Measurements from ENCODE around the gene HAVCR1. TPM values are rescaled to one million over a fixed set of nuclear protein-coding genes. Genes with fewer than 3 reads are reported as not detected.

Gene HAVCR1
- not detected for total RNA-seq (2021; ENCODE audit: unreplicated experiment)
- polyA plus RNA-seq (2012): 0.08 TPM in 1 of 2 replicates, not detected in the other
- percentile 11 among the genes with signal in this experiment for Bru-seq, nascent RNA
- percentile 11 among the genes with signal in this experiment for BruChase-seq, experiment 1, labeled RNA remaining after a 6-hour chase
- percentile 5 among the genes with signal in this experiment for BruChase-seq, experiment 2, labeled RNA remaining after a 2-hour chase
- long read RNA-seq: 0 reads

DNA sequence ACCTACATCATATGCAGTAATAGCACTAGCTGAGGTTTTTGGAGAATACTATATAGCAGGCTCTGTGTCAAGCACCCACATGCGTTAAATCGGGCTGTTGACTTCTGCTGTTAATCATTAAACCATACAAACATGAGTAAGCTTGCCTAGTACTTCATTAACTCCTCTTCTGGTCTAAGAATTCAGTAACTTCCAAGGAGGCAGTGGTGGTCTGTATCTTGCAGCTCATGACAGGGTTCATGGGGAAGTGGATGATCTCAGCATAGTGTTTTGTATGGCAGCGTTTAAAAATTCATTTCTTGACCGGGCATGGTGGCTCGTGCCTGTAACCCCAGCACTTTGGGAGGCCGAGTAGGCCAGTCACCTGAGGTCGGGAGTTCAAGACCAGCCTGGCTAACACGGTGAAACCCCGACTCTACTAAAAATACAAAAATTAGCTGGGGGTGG lies at the start of gene HAVCR1:
Gene HAVCR1, minus strand, starts transcription at position 24 of the 447 bp plus-strand sequence. CDS start 1,173 bp downstream, outside the sequence.
- no peak for TF ChIP-seq POLR2A (IDR thresholded peaks at IDR 0.05; ENCODE audit: borderline replicate concordance, extremely low read depth, insufficient read depth, insufficient read length)
- no peak for TF ChIP-seq CEBPB (IDR thresholded peaks at IDR 0.05; ENCODE audit: low read depth)
- TF ChIP-seq ZNF274 (IDR thresholded peaks at IDR 0.05; ENCODE audit: low read depth, low read length): no peak
- TF ChIP-seq SRF (IDR thresholded peaks at IDR 0.05; ENCODE audit: low read depth): no peak
- no peak for TF ChIP-seq RAD21 (IDR thresholded peaks at IDR 0.05; ENCODE audit: low read depth)
- TF ChIP-seq EZH2 (IDR thresholded peaks at IDR 0.05): no peak
- no peak for TF ChIP-seq TCF7L2 (IDR thresholded peaks at IDR 0.05; ENCODE audit: borderline replicate concordance, extremely low read depth, insufficient read depth, insufficient read length)
- TF ChIP-seq MAX (IDR thresholded peaks at IDR 0.05): no peak
- TF ChIP-seq CBX3 (IDR thresholded peaks at IDR 0.05; ENCODE audit: low read depth): no peak
- no peak for TF ChIP-seq POLR2AphosphoS5 (IDR thresholded peaks at IDR 0.05; ENCODE audit: low read depth, low read length)
- TF ChIP-seq ZFX (IDR thresholded peaks at IDR 0.05): no peak
- TF ChIP-seq EZH2phosphoT487 (IDR thresholded peaks at IDR 0.05; ENCODE audit: borderline replicate concordance): no peak
- no peak within 1 kb of the TSS for H3K9ac ChIP-seq (ENCODE audit: low read length)
- intact Hi-C loops (cut with micrococcal nuclease): no loop called here
- ChIA-PET RAD21 (ENCODE audit: low non-redundant PET in 1 of 2, low total read pairs in 2 of 2, uncharacterized antibody in 2 of 2, unreplicated experiment in 2 of 2) (no interaction called here), CTCF (no interaction called here), POLR2A (no interaction called here)
- BruUV-seq (replicated peaks): no TSS peak
- no peak within 1 kb of the TSS for H2AFZ ChIP-seq (ENCODE audit: low read depth, low read length, poor library complexity, severe bottlenecking)
- H3K4me1 ChIP-seq (ENCODE audit: control insufficient read depth in 1 of 2, insufficient read depth in 2 of 2, low read length in 2 of 2): peaks cover 0 to 7% of the 10 kb centered on the region in 2 experiments; a peak in 2 of 4 replicates
- ATAC-seq: no peak
- H4K20me1 ChIP-seq (ENCODE audit: insufficient read depth): no peaks in the 10 kb centered on the region
- no peaks in the 10 kb centered on the region for H3K9me3 ChIP-seq (ENCODE audit: control insufficient read depth in 1 of 2, insufficient read depth in 1 of 2, low read depth in 1 of 2, low read length in 2 of 2)
- no peak within 1 kb of the TSS for H3K27ac ChIP-seq (ENCODE audit: low read depth, low read length)
- no peaks in the 10 kb centered on the region for H3K27me3 ChIP-seq (ENCODE audit: insufficient read depth, low read length)
- no peak within 1 kb of the TSS for H3K4me3 ChIP-seq (replicated peaks in 1 of 2; ENCODE audit: low read depth in 1 of 2, low read length in 2 of 2)
- no peaks in the 10 kb centered on the region for H3K9me2 ChIP-seq (ENCODE audit: insufficient read depth)
- no peaks in the 10 kb centered on the region for H3K36me3 ChIP-seq (ENCODE audit: control insufficient read depth in 1 of 2, insufficient read depth in 2 of 2, low read length in 2 of 2)
- no peak for DNase-seq (ENCODE audit: low read depth, low spot score)
- peak within 1 kb of the TSS; percentile 17; the same call in 1 of the 2 replicates for H3K4me2 ChIP-seq (ENCODE audit: low read length)
- no peaks in the 10 kb centered on the region for H3K79me2 ChIP-seq (ENCODE audit: insufficient read depth, low read length)
